ENCODE data around the gene KDM6B. TPM values are rescaled to one million over a fixed set of nuclear protein-coding genes. Genes with fewer than 3 reads are reported as not detected.

KDM6B gene
- total RNA-seq, 6 experiments from 2014 or later: 6.1 to 12.8 (median 10.9) TPM

DNA sequence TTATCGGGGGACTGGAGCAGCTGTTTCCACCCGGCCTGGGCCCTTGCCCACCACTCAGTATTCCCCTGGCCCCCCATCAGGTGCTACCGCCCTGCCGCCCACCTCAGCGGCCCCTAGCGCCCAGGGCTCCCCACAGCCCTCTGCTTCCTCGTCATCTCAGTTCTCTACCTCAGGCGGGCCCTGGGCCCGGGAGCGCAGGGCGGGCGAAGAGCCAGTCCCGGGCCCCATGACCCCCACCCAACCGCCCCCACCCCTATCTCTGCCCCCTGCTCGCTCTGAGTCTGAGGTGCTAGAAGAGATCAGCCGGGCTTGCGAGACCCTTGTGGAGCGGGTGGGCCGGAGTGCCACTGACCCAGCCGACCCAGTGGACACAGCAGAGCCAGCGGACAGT lies 14.7 kb downstream of the KDM6B start:
- H3K27me3 ChIP-seq: no peaks in the 10 kb centered on the region
- H3K36me3 ChIP-seq: peaks cover 0 to 65% (median 23%) of the 10 kb centered on the region in 4 donors
- TF ChIP-seq POLR2A (IDR thresholded peaks at IDR 0.05): no peak
- TF ChIP-seq, protein P1, sequence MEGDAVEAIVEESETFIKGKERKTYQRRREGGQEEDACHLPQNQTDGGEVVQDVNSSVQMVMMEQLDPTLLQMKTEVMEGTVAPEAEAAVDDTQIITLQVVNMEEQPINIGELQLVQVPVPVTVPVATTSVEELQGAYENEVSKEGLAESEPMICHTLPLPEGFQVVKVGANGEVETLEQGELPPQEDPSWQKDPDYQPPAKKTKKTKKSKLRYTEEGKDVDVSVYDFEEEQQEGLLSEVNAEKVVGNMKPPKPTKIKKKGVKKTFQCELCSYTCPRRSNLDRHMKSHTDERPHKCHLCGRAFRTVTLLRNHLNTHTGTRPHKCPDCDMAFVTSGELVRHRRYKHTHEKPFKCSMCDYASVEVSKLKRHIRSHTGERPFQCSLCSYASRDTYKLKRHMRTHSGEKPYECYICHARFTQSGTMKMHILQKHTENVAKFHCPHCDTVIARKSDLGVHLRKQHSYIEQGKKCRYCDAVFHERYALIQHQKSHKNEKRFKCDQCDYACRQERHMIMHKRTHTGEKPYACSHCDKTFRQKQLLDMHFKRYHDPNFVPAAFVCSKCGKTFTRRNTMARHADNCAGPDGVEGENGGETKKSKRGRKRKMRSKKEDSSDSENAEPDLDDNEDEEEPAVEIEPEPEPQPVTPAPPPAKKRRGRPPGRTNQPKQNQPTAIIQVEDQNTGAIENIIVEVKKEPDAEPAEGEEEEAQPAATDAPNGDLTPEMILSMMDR (IDR thresholded peaks at IDR 0.05): no peak
- ATAC-seq (no peak), DNase-seq (no peak)
- no CpG with 5 or more reads among the region's 21 CpGs for WGBS (ENCODE audit: insufficient coverage, low coverage, low lambda C conversion rate, missing lambda C conversion rate)
- intact Hi-C loops (cut with DNase I): no loop called here
- no peaks in the 10 kb centered on the region for H3K9me3 ChIP-seq
- H3K27ac ChIP-seq: no peak overlapping the region
- peaks cover 0 to 10% (median 4%) of the 10 kb centered on the region in 4 donors for H3K4me1 ChIP-seq
- no peak overlapping the region for H3K4me3 ChIP-seq

DNA sequence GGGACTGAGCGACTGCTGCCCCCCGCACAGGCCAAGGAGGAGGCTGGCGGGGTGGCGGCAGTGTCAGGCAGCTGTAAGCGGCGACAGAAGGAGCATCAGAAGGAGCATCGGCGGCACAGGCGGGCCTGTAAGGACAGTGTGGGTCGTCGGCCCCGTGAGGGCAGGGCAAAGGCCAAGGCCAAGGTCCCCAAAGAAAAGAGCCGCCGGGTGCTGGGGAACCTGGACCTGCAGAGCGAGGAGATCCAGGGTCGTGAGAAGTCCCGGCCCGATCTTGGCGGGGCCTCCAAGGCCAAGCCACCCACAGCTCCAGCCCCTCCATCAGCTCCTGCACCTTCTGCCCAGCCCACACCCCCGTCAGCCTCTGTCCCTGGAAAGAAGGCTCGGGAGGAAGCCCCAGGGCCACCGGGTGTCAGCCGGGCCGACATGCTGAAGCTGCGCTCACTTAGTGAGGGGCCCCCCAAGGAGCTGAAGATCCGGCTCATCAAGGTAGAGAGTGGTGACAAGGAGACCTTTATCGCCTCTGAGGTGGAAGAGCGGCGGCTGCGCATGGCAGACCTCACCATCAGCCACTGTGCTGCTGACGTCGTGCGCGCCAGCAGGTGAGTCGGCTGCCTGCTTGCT lies 15.2 kb downstream of the KDM6B start:
- peaks cover 0 to 10% (median 4%) of the 10 kb centered on the region in 4 donors for H3K4me1 ChIP-seq
- H3K36me3 ChIP-seq: peaks cover 0 to 69% (median 25%) of the 10 kb centered on the region in 4 donors
- H3K27ac ChIP-seq: no peak overlapping the region
- WGBS (ENCODE audit: insufficient coverage, low coverage, low lambda C conversion rate, missing lambda C conversion rate): 60% methylated on average over 1 of the region's 35 CpGs
- no peaks in the 10 kb centered on the region for H3K27me3 ChIP-seq
- intact Hi-C loops (cut with DNase I): no loop called here
- no peak overlapping the region for H3K4me3 ChIP-seq
- ATAC-seq: no peak
- peak in 2 of 3 donors; percentile 27 to 48 for DNase-seq
- no peaks in the 10 kb centered on the region for H3K9me3 ChIP-seq
- no peak for TF ChIP-seq POLR2A (IDR thresholded peaks at IDR 0.05)
- TF ChIP-seq, protein P1 (IDR thresholded peaks at IDR 0.05): no peak

DNA sequence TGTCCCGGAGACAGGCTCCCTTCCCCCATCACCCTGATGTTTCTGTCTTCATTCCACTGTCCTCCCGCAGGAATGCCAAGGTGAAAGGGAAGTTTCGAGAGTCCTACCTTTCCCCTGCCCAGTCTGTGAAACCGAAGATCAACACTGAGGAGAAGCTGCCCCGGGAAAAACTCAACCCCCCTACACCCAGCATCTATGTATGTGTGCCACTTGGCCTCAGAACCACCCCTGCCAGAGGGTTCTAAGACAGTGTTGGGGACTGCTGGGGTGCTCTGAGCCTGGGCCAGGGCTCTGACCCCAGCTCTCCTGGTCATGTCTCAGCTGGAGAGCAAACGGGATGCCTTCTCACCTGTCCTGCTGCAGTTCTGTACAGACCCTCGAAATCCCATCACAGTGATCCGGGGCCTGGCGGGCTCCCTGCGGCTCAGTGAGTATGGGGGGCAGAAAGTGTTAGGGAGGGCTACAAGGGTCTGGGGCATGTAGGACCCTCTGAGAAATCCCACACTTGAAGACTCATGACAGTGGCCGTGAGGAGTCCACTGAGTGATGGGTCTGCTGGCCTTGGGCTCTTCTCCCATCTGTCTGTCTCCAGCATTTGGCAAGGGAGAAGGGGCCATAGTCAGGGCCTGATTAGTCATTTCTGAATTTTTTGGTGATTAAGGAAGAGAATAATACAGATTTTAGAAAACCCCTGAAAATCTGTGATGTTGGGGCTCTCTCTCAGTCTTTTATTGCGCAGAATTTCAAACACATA lies 15.9 kb downstream of the KDM6B start:
- Histone ChIP-seq H3K27me3 (no peaks in the 10 kb centered on the region), H3K36me3 (peaks cover 0 to 69% (median 25%) of the 10 kb centered on the region in 4 donors), H3K4me3 (no peak overlapping the region), H3K4me1 (peaks cover 0 to 9% (median 4%) of the 10 kb centered on the region in 4 donors), H3K9me3 (no peaks in the 10 kb centered on the region), H3K27ac (no peak overlapping the region)
- ATAC-seq (no peak), DNase-seq (no peak)
- 92% methylated on average over 1 of the region's 12 CpGs for WGBS (ENCODE audit: insufficient coverage, low coverage, low lambda C conversion rate, missing lambda C conversion rate)
- TF ChIP-seq, protein P1 (IDR thresholded peaks at IDR 0.05): no peak
- TF ChIP-seq POLR2A (IDR thresholded peaks at IDR 0.05): no peak
- intact Hi-C loops (cut with DNase I): loop anchor here in 1 of 2 donors (5.0 kb wide), 1 partner anchor 33 kb away; no protein-coding TSS in a partner anchor

DNA sequence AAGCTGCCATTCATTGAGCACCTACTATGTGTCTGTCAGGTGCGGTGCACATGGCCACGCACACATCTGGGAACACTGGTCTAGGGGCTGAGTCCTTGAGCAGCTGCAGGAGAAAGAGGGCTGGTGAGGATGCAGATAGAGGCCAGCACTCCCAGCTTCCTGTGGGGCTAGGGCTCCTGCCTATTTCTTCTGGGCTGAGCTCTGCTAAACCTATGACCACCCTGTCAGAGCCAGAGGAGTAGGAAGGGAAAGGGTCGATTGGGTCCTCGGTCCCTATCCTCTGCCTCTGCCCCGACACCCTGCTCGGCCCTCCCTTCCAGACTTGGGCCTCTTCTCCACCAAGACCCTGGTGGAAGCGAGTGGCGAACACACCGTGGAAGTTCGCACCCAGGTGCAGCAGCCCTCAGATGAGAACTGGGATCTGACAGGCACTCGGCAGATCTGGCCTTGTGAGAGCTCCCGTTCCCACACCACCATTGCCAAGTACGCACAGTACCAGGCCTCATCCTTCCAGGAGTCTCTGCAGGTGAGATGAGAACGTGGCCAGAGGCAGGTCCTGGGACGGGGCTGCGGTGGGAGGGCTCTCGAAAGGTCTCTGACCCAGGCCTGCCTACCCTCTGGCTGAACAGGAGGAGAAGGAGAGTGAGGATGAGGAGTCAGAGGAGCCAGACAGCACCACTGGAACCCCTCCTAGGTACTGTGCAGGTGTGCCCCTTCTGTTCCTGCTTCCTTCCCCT lies 16.9 kb downstream of the KDM6B start:
- TF ChIP-seq POLR2A (IDR thresholded peaks at IDR 0.05): no peak
- TF ChIP-seq, protein P1 (IDR thresholded peaks at IDR 0.05): no peak
- DNase-seq (peak in 2 of 3 donors; percentile 51 to 58), ATAC-seq (no peak)
- Histone ChIP-seq H3K27ac (no peak overlapping the region), H3K4me3 (peak overlapping the region in 1 of 3 donors; percentile 5), H3K9me3 (no peaks in the 10 kb centered on the region), H3K36me3 (peaks cover 0 to 60% (median 25%) of the 10 kb centered on the region in 4 donors), H3K4me1 (peaks cover 0 to 7% (median 0%) of the 10 kb centered on the region in 4 donors), H3K27me3 (no peaks in the 10 kb centered on the region)
- 87% methylated on average over 4 of the region's 17 CpGs for WGBS (ENCODE audit: insufficient coverage, low coverage, low lambda C conversion rate, missing lambda C conversion rate)
- intact Hi-C loops (cut with DNase I): loop anchor here in 1 of 2 donors (5.0 kb wide), 1 partner anchor 34 kb away; no protein-coding TSS in a partner anchor
